ENCODE measurements around the gene UNC5C. TPM values are rescaled to one million over a fixed set of nuclear protein-coding genes. Genes with fewer than 3 reads are reported as not detected.

UNC5C gene
- total and polyA plus RNA-seq, 10 of the 15 experiments (the other 5 are each of a cell fraction or from before 2014, with no cell fraction given) = 0.02 to 2.0 (median 0.15) TPM; not detected in 1

- TF ChIP-seq CEBPZ (IDR thresholded peaks at IDR 0.05; ENCODE audit: low read depth, low read length) (no peak), SPI1 (IDR thresholded peaks at IDR 0.05; ENCODE audit: borderline replicate concordance, insufficient read depth, low read depth, low read length) (no peak), SREBF2 (IDR thresholded peaks at IDR 0.05; ENCODE audit: low read length) (no peak), NFYB (IDR thresholded peaks at IDR 0.05; ENCODE audit: insufficient read depth, low read depth, low read length) (no peak)
These were observed 4.3 kb upstream of the UNC5C start (continued) for GRCh38 chr4:95552942-95553550.

GRCh38 chr4:95551653-95552052 is 2.9 kb upstream of the UNC5C start:
- Histone ChIP-seq H3K4me1 (ENCODE audit: control insufficient read depth, insufficient read depth, low read length) (no peaks in the 10 kb centered on the region), H3K27ac (ENCODE audit: control insufficient read depth, insufficient read depth) (no peak overlapping the region), H3K9me3 (replicated peaks; ENCODE audit: control insufficient read depth, insufficient read depth, low read length) (no peaks in the 10 kb centered on the region), H3K79me2 (ENCODE audit: control insufficient read depth, insufficient read depth, low read length) (no peaks in the 10 kb centered on the region), H2AFZ (ENCODE audit: control insufficient read depth, low read depth, low read length) (no peak overlapping the region), H3K36me3 (ENCODE audit: control insufficient read depth in 2 of 2, insufficient read depth in 2 of 2, low read length in 1 of 2) (no peaks in the 10 kb centered on the region), H3K4me3 (no peak overlapping the region), H3K4me2 (ENCODE audit: control insufficient read depth, insufficient read depth) (no peak overlapping the region), H3K27me3 (replicated peaks in 1 of 2; ENCODE audit: control insufficient read depth in 2 of 2, insufficient read depth in 2 of 2, low read length in 1 of 2) (peaks cover 0 to 17% of the 10 kb centered on the region in 2 experiments; a peak in 2 of 4 replicates), H3K9ac (ENCODE audit: control insufficient read depth, insufficient read depth, low read length) (no peak overlapping the region), H4K20me1 (ENCODE audit: control insufficient read depth, insufficient read depth) (no peaks in the 10 kb centered on the region; the same call in 1 of the 2 replicates)
- ChIA-PET SMC1A (ENCODE audit: uncharacterized antibody, unreplicated experiment) (interaction anchor here (0.6 to 1.4 kb wide), 5 partner anchors 14 to 57 kb away, joined by 3 to 4 read pairs (median 3); no protein-coding TSS in a partner anchor), POLR2A (no interaction called here), RAD21 (ENCODE audit: unreplicated experiment) (interaction anchor here (1.4 kb wide), 1 partner anchor 40 kb away, joined by 5 read pairs; no protein-coding TSS in a partner anchor), CTCF (interaction anchor here (2.1 kb wide), 1 partner anchor 41 kb away, joined by 10 read pairs; no protein-coding TSS in a partner anchor)
- in situ Hi-C loops (cut with MboI) = no loop called here
- 0% methylated on average over 2 of the region's 2 CpGs for WGBS (ENCODE audit: insufficient coverage, insufficient replicate concordance, low lambda C conversion rate, missing lambda C conversion rate)
- FAIRE-seq (no peak), DNase-seq (ENCODE audit: low read depth, low spot score) (no peak), ATAC-seq (no peak)
- BruUV-seq (replicated peaks) = no TSS peak
- intact Hi-C loops (cut with micrococcal nuclease; ENCODE audit: unreplicated experiment) = loop anchor here (2.0 kb wide), 1 partner anchor 49 kb away; no protein-coding TSS in a partner anchor
- TF ChIP-seq KDM1A (IDR thresholded peaks at IDR 0.05; ENCODE audit: borderline replicate concordance) (no peak), JUND (IDR thresholded peaks at IDR 0.05; ENCODE audit: low read depth, low read length) (no peak), RBBP5 (conservative IDR thresholded peaks at IDR 0.05) (no peak), BACH1 (IDR thresholded peaks at IDR 0.05; ENCODE audit: borderline replicate concordance) (no peak)

Measured in GM12878 (cell line).